Measurements from ENCODE around the gene PLSCR2. TPM values are rescaled to one million over a fixed set of nuclear protein-coding genes. Genes with fewer than 3 reads are reported as not detected.

PLSCR2 gene
- total and polyA plus RNA-seq, 2 of the 8 experiments (the other 6 are each of a cell fraction or from before 2014, with no cell fraction given), result not detected

DNA sequence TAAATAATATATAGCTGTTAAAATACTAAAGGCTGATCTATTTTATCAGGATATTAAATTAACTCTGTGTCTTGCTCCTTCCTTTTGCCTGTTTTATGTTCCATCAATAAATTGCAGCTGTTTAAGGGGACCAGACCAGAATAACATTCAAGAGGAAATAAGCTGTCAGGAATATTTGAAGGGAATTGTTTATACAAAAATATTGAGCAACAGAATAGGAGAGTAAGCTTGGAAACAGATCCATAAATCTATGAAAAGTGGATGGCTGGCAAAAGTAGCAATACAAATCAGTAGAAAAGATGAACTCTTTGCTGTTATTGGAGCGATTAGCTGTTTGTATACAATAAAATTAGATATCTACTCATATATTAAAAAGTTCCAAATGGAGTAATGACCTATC, 36.2 kb upstream of the PLSCR2 start:
- H3K9ac ChIP-seq (replicated peaks in 1 of 4; ENCODE audit: extremely low read depth in 1 of 4, low read depth in 3 of 4, low read length in 3 of 4), result no peak overlapping the region
- no peak overlapping the region for H3K4me2 ChIP-seq (ENCODE audit: insufficient read depth in 1 of 2, low read depth in 2 of 2, low read length in 2 of 2)
- H3K4me1 ChIP-seq (replicated peaks in 1 of 4; ENCODE audit: control insufficient read depth in 3 of 4, insufficient read depth in 4 of 4, low read length in 3 of 4), result peaks cover 0 to 7% (median 6%) of the 10 kb centered on the region in 4 experiments; a peak in 4 of 7 replicates
- no peaks in the 10 kb centered on the region for H3K79me1 ChIP-seq (ENCODE audit: low read depth, low read length)
- H2AK5ac ChIP-seq (ENCODE audit: low read depth, low read length), result no peak overlapping the region
- no peak overlapping the region for H2BK15ac ChIP-seq (ENCODE audit: low read length)
- H3K18ac ChIP-seq (ENCODE audit: extremely low read depth, low read length), result no peak overlapping the region
- H3K4ac ChIP-seq (replicated peaks; ENCODE audit: insufficient read length, low read depth, low read length), result no peak overlapping the region
- H4K8ac ChIP-seq (ENCODE audit: extremely low read depth, insufficient read depth, low read length), result no peak overlapping the region
- H3K14ac ChIP-seq (ENCODE audit: insufficient read length), result no peak overlapping the region
- no peak overlapping the region for H3K23ac ChIP-seq (ENCODE audit: insufficient read length)
- H2AFZ ChIP-seq (ENCODE audit: low read length), result no peak overlapping the region
- H3K4me3 ChIP-seq (ENCODE audit: extremely low read depth in 1 of 4, insufficient read depth in 2 of 4, low read depth in 3 of 4, low read length in 4 of 4), result no peak overlapping the region
- no peak for DNase-seq (ENCODE audit: low read depth in 1 of 2, low spot score in 2 of 2)
- H3K79me2 ChIP-seq (ENCODE audit: control insufficient read depth in 1 of 2, insufficient read depth in 2 of 2, low read length in 2 of 2), result no peaks in the 10 kb centered on the region
- no peak for TF ChIP-seq BCL11A (IDR thresholded peaks at IDR 0.05; ENCODE audit: low read depth in 2 of 2, low read length in 2 of 2)
- TF ChIP-seq SRF (IDR thresholded peaks at IDR 0.05; ENCODE audit: low read depth, low read length), result no peak
- no peak for TF ChIP-seq RNF2 (IDR thresholded peaks at IDR 0.05; ENCODE audit: borderline replicate concordance, low read depth, low read length, missing control alignments, poor library complexity, severe bottlenecking)
- TF ChIP-seq HDAC2 (IDR thresholded peaks at IDR 0.05; ENCODE audit: borderline replicate concordance in 1 of 2, low read depth in 2 of 2, low read length in 2 of 2), result no peak
- no peak for TF ChIP-seq POLR2AphosphoS5 (IDR thresholded peaks at IDR 0.05; ENCODE audit: low read depth, low read length)
- TF ChIP-seq CREB1 (IDR thresholded peaks at IDR 0.05), result no peak
- no peak for TF ChIP-seq CHD1 (IDR thresholded peaks at IDR 0.05; ENCODE audit: low read depth, low read length)
- TF ChIP-seq KDM5A (IDR thresholded peaks at IDR 0.05; ENCODE audit: low read length), result no peak
- no peak for TF ChIP-seq SUZ12 (IDR thresholded peaks at IDR 0.05; ENCODE audit: low read length)
- TF ChIP-seq, protein P1, sequence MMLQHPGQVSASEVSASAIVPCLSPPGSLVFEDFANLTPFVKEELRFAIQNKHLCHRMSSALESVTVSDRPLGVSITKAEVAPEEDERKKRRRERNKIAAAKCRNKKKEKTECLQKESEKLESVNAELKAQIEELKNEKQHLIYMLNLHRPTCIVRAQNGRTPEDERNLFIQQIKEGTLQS (IDR thresholded peaks at IDR 0.05; ENCODE audit: insufficient read depth, low read depth, low read length), result no peak
- TF ChIP-seq TAF1 (IDR thresholded peaks at IDR 0.05; ENCODE audit: low read depth, low read length), result no peak
- H3K36me3 ChIP-seq (ENCODE audit: control insufficient read depth in 2 of 4, insufficient read depth in 4 of 4, low read length in 3 of 4), result no peaks in the 10 kb centered on the region; a peak in 2 of 8 replicates
- CTCF ChIA-PET (ENCODE audit: partially characterized antibody), result interaction anchor here (1.6 to 1.8 kb wide), 2 partner anchors 12 to 78 kb away, joined by 4 to 5 read pairs; no protein-coding TSS in a partner anchor
- no peaks in the 10 kb centered on the region for H3K27me3 ChIP-seq (replicated peaks in 1 of 4; ENCODE audit: control insufficient read depth in 3 of 4, extremely low read depth in 1 of 4, insufficient read depth in 3 of 4, low read length in 3 of 4)
- H4K20me1 ChIP-seq (replicated peaks in 1 of 2; ENCODE audit: control insufficient read depth in 1 of 2, insufficient read depth in 2 of 2, low read length in 2 of 2), result no peaks in the 10 kb centered on the region
- WGBS, 2 experiments (ENCODE audit: extremely low coverage in 1 of 2, insufficient coverage in 1 of 2, insufficient read length in 1 of 2, insufficient replicate concordance in 2 of 2, low coverage in 1 of 2, low lambda C conversion rate in 2 of 2, missing lambda C conversion rate in 1 of 2), result 91% methylated on average over 1 of the region's 1 CpG; no CpG with 5 or more reads in 1 of the 2 experiments
- no peaks in the 10 kb centered on the region; the same call in 1 of the 2 replicates for H3K23me2 ChIP-seq (ENCODE audit: low read depth, low read length)
- H3K27ac ChIP-seq (ENCODE audit: low read depth, low read length), result no peak overlapping the region
- H3K56ac ChIP-seq (replicated peaks; ENCODE audit: insufficient read length, low read depth, low read length), result no peak overlapping the region
- H2BK12ac ChIP-seq (ENCODE audit: low read depth, low read length), result no peak overlapping the region
- H2BK5ac ChIP-seq (ENCODE audit: low read depth, low read length), result no peak overlapping the region
- H4K5ac ChIP-seq (ENCODE audit: insufficient read length, low read depth, low read length), result peak overlapping the region; percentile 88
- no peaks in the 10 kb centered on the region for H3K9me3 ChIP-seq (ENCODE audit: insufficient read depth in 2 of 2, low read depth in 1 of 2, low read length in 1 of 2)
- no peak overlapping the region for H4K91ac ChIP-seq (replicated peaks; ENCODE audit: insufficient read length, low read length)
- no peak overlapping the region for H2BK120ac ChIP-seq (replicated peaks; ENCODE audit: low read depth, low read length)
- no peak for FAIRE-seq
- H2BK20ac ChIP-seq (ENCODE audit: low read length), result no peak overlapping the region
- POLR2A ChIA-PET (ENCODE audit: partially characterized antibody), result no interaction called here
